Naive thymus-derived CD4-positive, alpha-beta T cell (primary cell): Measurements from ENCODE around the gene FN3KRP. TPM values are rescaled to one million over a fixed set of nuclear protein-coding genes. Genes with fewer than 3 reads are reported as not detected.

ENCODE experiments used
- ATAC-seq: fragments of 150-1000 bp; cut with Tn5 transposase; 2 replicates; pipeline ENCODE4 v1.10.0; 2021; ENCODE audit warnings: mild to moderate bottlenecking, moderate library complexity
- CTCF ChIA-PET: fragments of 350-600 bp; sonication (Branson Sonifier 250); formaldehyde crosslinking; loops from one replicate; lab custom pipeline; 2021; ENCODE audit warnings: antibody characterized with exemption; lab: Charles Lee
- POLR2A ChIA-PET: fragments of 350-600 bp; sonication (Branson Sonifier 250); formaldehyde crosslinking; loops from one replicate; lab custom pipeline; 2021; ENCODE audit warnings: antibody characterized with exemption, inconsistent platforms; lab: Charles Lee
- DNase-seq, 9 donors: peaks; one replicate each; pipeline versions ENCODE4 v3.0.0 to v3.0.0-alpha.2; 2020 to 2022; ENCODE audit warnings: mixed read lengths in 1 of 9
- H3K27ac ChIP-seq: one replicate; pipeline ENCODE4 v1.7.0; 2013; ENCODE audit warnings: mild to moderate bottlenecking, low read depth, low read length, moderate library complexity
- H3K27me3 ChIP-seq, 2 donors: one replicate each; pipeline ENCODE4 v1.7.0; 2013; ENCODE audit warnings: low read length in 2 of 2, mild to moderate bottlenecking in 2 of 2, moderate library complexity in 2 of 2; ENCODE audit not compliant: control insufficient read depth in 2 of 2, insufficient read depth in 2 of 2
- H3K36me3 ChIP-seq, 3 experiments: 1 replicate in 2 of 3; 2 replicates in 1 of 3; pipeline ENCODE4 v1.7.0; 2013; ENCODE audit warnings: low read length in 3 of 3, mild to moderate bottlenecking in 3 of 3, moderate library complexity in 1 of 3; ENCODE audit not compliant: insufficient read depth in 3 of 3, control insufficient read depth in 2 of 3
- H3K4me1 ChIP-seq, 2 donors: one replicate each; pipeline ENCODE4 v1.7.0; 2013; ENCODE audit warnings: low read length in 2 of 2, mild to moderate bottlenecking in 2 of 2, moderate library complexity in 1 of 2; ENCODE audit not compliant: control insufficient read depth in 2 of 2, insufficient read depth in 2 of 2
- H3K4me3 ChIP-seq: 2 replicates; pipeline ENCODE4 v1.7.0; 2013; ENCODE audit warnings: mild to moderate bottlenecking, low read length
- H3K9me3 ChIP-seq, 3 experiments: 1 replicate in 2 of 3; 2 replicates in 1 of 3; pipeline ENCODE4 v1.7.0; 2013; ENCODE audit warnings: low read length in 3 of 3; ENCODE audit not compliant: control insufficient read depth in 2 of 3
- H3K27ac Mint-ChIP-seq, 9 donors: one replicate each; pipeline ENCODE4 v1.8.0; 2020 to 2022; ENCODE audit warnings: mixed read lengths in 9 of 9, mild to moderate bottlenecking in 8 of 9, moderate library complexity in 5 of 9, inconsistent platforms in 2 of 9
- H3K27me3 Mint-ChIP-seq, 5 donors: one replicate each; pipeline ENCODE4 v1.8.0; 2021 to 2022; ENCODE audit warnings: mixed read lengths in 5 of 5, mild to moderate bottlenecking in 1 of 5
- H3K36me3 Mint-ChIP-seq, 5 donors: one replicate each; pipeline ENCODE4 v1.8.0; 2020 to 2022; ENCODE audit warnings: mixed read lengths in 5 of 5, mild to moderate bottlenecking in 3 of 5, inconsistent platforms in 1 of 5
- H3K4me1 Mint-ChIP-seq, 7 donors: one replicate each; pipeline ENCODE4 v1.8.0; 2020 to 2022; ENCODE audit warnings: mixed read lengths in 7 of 7, mild to moderate bottlenecking in 3 of 7, inconsistent platforms in 1 of 7
- H3K4me3 Mint-ChIP-seq, 10 donors: one replicate each; pipeline ENCODE4 v1.8.0; 2020 to 2022; ENCODE audit warnings: mild to moderate bottlenecking in 10 of 10, mixed read lengths in 10 of 10, moderate library complexity in 6 of 10, inconsistent platforms in 2 of 10
- H3K9me3 Mint-ChIP-seq, 11 donors: one replicate each; pipeline ENCODE4 v1.8.0; 2020 to 2022; ENCODE audit warnings: mixed read lengths in 11 of 11, mild to moderate bottlenecking in 4 of 11, inconsistent platforms in 1 of 11, moderate library complexity in 1 of 11
- intact Hi-C, 2 donors: fragments of 100-400 bp; cut with micrococcal nuclease; formaldehyde crosslinking; loops; one replicate each; pipeline ENCODE4 v1.15.1; 2023
- microRNA-seq: library from miRNA; unstranded; fragments of <30 nt; microRNA quantifications from one replicate; pipeline ENCODE4 v1.2.0, GENCODE V29; 2022; ENCODE audit warnings: borderline microRNAs expressed
- polyA plus RNA-seq, 2 donors: library from polyadenylated mRNA; unstranded; fragments of 300-500 nt; fragmentation: Illumina TruSeq; gene quantifications; one replicate each; pipeline ENCODE4 v1.2.3, GENCODE V29; 2021
- total RNA-seq, 6 experiments: library from RNA in 5 of 6; stranded (reverse) in 5 of 6; gene quantifications; 1 replicate in 5 of 6; 2 replicates in 1 of 6; pipeline ENCODE4 v1.2.3 and lab custom pipeline; 2021 to 2026

FN3KRP gene
- total and polyA plus RNA-seq, 7 experiments from 2014 or later: 29.9 to 38.7 (median 33.4) TPM

DNA sequence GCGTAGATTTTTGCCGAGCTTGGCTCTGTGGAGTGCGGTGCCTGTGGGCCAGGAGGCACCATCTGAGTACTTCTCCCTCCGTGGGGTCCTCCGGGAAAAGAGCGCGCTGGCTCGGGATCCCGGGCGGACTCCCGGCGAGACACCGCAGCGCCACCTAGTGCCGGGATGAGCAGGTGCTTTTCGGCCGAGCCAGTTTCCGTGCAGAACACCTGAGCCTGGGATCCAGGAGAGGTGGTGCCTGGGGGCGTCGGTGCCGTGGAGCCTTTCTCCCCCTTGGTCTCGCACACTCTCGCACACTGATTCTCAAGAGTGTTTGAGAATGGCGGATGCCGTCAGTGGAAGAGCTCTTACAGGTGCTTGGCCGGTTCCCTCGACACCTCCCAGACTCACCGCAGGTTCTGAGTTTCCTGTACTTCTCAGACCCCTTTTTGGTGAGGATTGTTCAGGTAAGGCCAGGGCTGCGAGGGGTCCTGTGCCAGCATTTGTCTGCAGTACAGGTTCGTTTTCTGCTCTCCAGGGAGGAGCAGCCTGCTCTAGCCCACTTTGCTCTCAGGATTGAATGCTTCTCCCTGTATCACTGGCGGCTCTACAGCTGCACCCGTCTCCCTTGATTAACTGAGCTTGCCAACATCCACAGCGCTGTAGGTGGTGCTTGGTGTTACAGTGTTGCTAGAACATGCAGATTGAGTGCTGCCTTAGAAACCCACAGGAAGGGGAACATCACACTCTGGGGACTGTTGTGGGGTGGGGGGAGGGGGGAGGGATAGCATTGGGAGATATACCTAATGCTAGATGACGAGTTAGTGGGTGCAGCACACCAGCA, 58.7 kb downstream of the FN3KRP start:
- CTCF ChIA-PET: interaction anchor here (0.6 to 1.3 kb wide), 4 partner anchors 48 to 163 kb away, joined by 3 to 4 read pairs (median 4); no protein-coding TSS in a partner anchor

DNA sequence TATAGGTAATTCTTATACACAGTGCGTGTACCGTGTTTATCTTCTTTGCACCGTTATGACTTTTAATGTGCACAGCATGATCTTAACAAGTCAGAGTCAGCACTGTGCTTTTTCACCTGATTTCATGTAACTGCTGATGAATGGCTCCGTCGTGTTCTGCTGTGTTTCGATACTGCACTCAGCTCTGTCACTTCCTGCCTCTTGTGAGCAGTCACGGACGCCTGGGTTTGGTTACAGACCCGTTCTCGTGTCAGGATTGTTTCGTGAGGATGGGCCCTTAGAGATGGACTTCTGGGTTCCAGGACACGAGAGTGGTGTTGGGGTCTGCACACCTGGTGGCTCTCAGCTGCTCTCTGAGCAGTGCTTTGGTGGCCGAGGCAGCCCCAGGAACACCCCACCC, 59.9 kb downstream of the FN3KRP start:
- intact Hi-C loops: no loop called here
- Histone ChIP-seq H3K9me3 (no peaks in the 10 kb centered on the region), H3K36me3 (peaks cover 0 to 14% (median 0%) of the 10 kb centered on the region in 3 experiments), H3K27me3 (no peaks in the 10 kb centered on the region), H3K4me3 (no peak overlapping the region), H3K4me1 (peaks cover 8 to 19% of the 10 kb centered on the region in 2 donors), H3K27ac (no peak overlapping the region)
- peak overlapping the region in 1 of 9 donors; percentile 13 for H3K27ac Mint-ChIP-seq
- H3K4me3 Mint-ChIP-seq: no peak overlapping the region
- DNase-seq: no peak
- ChIA-PET CTCF (interaction anchor here (0.6 to 0.7 kb wide), 2 partner anchors 103 to 109 kb away, joined by 3 to 4 read pairs; no protein-coding TSS in a partner anchor), POLR2A (no interaction called here)
- H3K9me3 Mint-ChIP-seq: no peaks in the 10 kb centered on the region
- no peaks in the 10 kb centered on the region for H3K27me3 Mint-ChIP-seq
- H3K4me1 Mint-ChIP-seq: peaks cover 5 to 23% (median 13%) of the 10 kb centered on the region in 7 donors
- H3K36me3 Mint-ChIP-seq: peaks cover 0 to 19% (median 7%) of the 10 kb centered on the region in 5 donors
- ATAC-seq: no peak

More for the DNA sequence above, 58.7 kb downstream of the FN3KRP start:
- Mint-ChIP-seq H3K27ac (peak overlapping the region in 2 of 9 donors; percentile 37 to 55), H3K9me3 (no peaks in the 10 kb centered on the region), H3K27me3 (no peaks in the 10 kb centered on the region), H3K36me3 (peaks cover 0 to 20% (median 7%) of the 10 kb centered on the region in 5 donors), H3K4me1 (peaks cover 2 to 23% (median 13%) of the 10 kb centered on the region in 7 donors), H3K4me3 (peak overlapping the region in 2 of 10 donors; percentile 33 to 42)
- ATAC-seq (peak; percentile 67), DNase-seq (peak in 4 of 9 donors; percentile 28 to 56 (median 34))
- H3K27ac ChIP-seq: no peak overlapping the region
- POLR2A ChIA-PET: no interaction called here
- no peaks in the 10 kb centered on the region for H3K27me3 ChIP-seq
- intact Hi-C loops: loop anchor here in 1 of 2 donors (1.0 kb wide), 1 partner anchor 107 kb away; no protein-coding TSS in a partner anchor
- peaks cover 0 to 14% (median 0%) of the 10 kb centered on the region in 3 experiments for H3K36me3 ChIP-seq
- H3K4me3 ChIP-seq: peak overlapping the region; percentile 47
- peaks cover 8 to 19% of the 10 kb centered on the region in 2 donors for H3K4me1 ChIP-seq
- no peaks in the 10 kb centered on the region for H3K9me3 ChIP-seq

Small RNA genes lying within 50 kb of the gene (microRNA-seq; reads per million reads assigned to microRNA genes)
- gene MIR4525: 2.1 reads per million

Other genes starting within 250 kb of the FN3KRP start
- gene FOXK2, start 197.0 kb upstream of the FN3KRP start, total RNA-seq: 10 to 100 TPM; 36.5 to 67.1 (median 48.4) TPM
- 1 to 10 TPM; 4.2 to 4.8 TPM for gene FOXK2, start 197.0 kb upstream of the FN3KRP start, polyA plus RNA-seq
- gene WDR45B, start 68.3 kb upstream of the FN3KRP start, total RNA-seq: 10 to 100 TPM; 44.9 to 91.6 (median 68.4) TPM
- 10 to 100 TPM; 30.5 to 36.8 TPM for gene WDR45B, start 68.3 kb upstream of the FN3KRP start, polyA plus RNA-seq
- 1 to 10 TPM; 2.8 to 6.1 (median 3.6) TPM for gene RAB40B, start 18.0 kb upstream of the FN3KRP start, total RNA-seq
- gene RAB40B, start 18.0 kb upstream of the FN3KRP start, polyA plus RNA-seq: 1 to 10 TPM; 1.3 to 2.5 TPM
- gene FN3K, start 18.9 kb downstream of the FN3KRP start, total RNA-seq: 10 to 100 TPM in 3 of 5 experiments, 1 to 10 TPM in 2; 3.9 to 14.1 (median 12.0) TPM
- gene FN3K, start 18.9 kb downstream of the FN3KRP start, polyA plus RNA-seq: 1 to 10 TPM in 1 of 2 donors, under 1 TPM in 1; 0.97 to 1.2 TPM
- 100 to 1,000 TPM in 4 of 5 experiments, 10 to 100 TPM in 1; 99.2 to 255 (median 226) TPM for gene TBCD, start 35.4 kb downstream of the FN3KRP start, total RNA-seq
- gene TBCD, start 35.4 kb downstream of the FN3KRP start, polyA plus RNA-seq: 100 to 1,000 TPM in 1 of 2 donors, 10 to 100 TPM in 1; 61.5 to 103 TPM
- not detected for gene ZNF750, start 123.3 kb downstream of the FN3KRP start, total RNA-seq
- under 1 TPM in 1 of 2 donors, not detected in 1; 0.13 TPM for gene ZNF750, start 123.3 kb downstream of the FN3KRP start, polyA plus RNA-seq